Measurements from ENCODE around the gene ATXN7L1.
"Not testable (repeated sequence)": the region's sequence is repeated elsewhere in the genome, so short reads cannot be mapped to it uniquely, and the experiment has no call there.

ATXN7L1 gene

GRCh38 chr7:105617280-105618015 is 259.0 kb downstream of the ATXN7L1 start:
- no peak for DNase-seq (ENCODE audit: low read depth in 2 of 2)

- no peak for DNase-seq (ENCODE audit: low read depth in 2 of 2)
Measured at GRCh38 chr7:105614341-105614840, 262.0 kb downstream of the ATXN7L1 start.

- no peak for DNase-seq (ENCODE audit: low read depth in 2 of 2)
Measured at GRCh38 chr7:105613611-105614330, 262.6 kb downstream of the ATXN7L1 start.

GRCh38 chr7:105612806-105613205 is 263.6 kb downstream of the ATXN7L1 start:
- DNase-seq (ENCODE audit: low read depth in 2 of 2), result no peak

- DNase-seq (ENCODE audit: low read depth in 2 of 2), result no peak
Measured at GRCh38 chr7:105611856-105612775, 264.3 kb downstream of the ATXN7L1 start.

GRCh38 chr7:105610165-105610930 is 266.1 kb downstream of the ATXN7L1 start:
- DNase-seq (ENCODE audit: low read depth in 2 of 2), result no peak

- DNase-seq (ENCODE audit: low read depth in 2 of 2), result no peak
Measured at GRCh38 chr7:105602325-105603305, 273.8 kb downstream of the ATXN7L1 start.

GRCh38 chr7:105600720-105601550 is 275.5 kb downstream of the ATXN7L1 start:
- DNase-seq (ENCODE audit: low read depth in 2 of 2), result no peak

GRCh38 chr7:105599551-105599950 is 276.8 kb downstream of the ATXN7L1 start:
- DNase-seq (ENCODE audit: low read depth in 2 of 2), result no peak

- DNase-seq (ENCODE audit: low read depth in 2 of 2), result not testable (repeated sequence)
Measured at GRCh38 chr7:105599080-105599479, 277.3 kb downstream of the ATXN7L1 start.

- no peak for DNase-seq (ENCODE audit: low read depth in 2 of 2)
Measured at GRCh38 chr7:105596866-105597265, 279.5 kb downstream of the ATXN7L1 start.

GRCh38 chr7:105594034-105594433 is 282.4 kb downstream of the ATXN7L1 start:
- DNase-seq (ENCODE audit: low read depth in 2 of 2), result no peak

GRCh38 chr7:105591522-105591921 is 284.9 kb downstream of the ATXN7L1 start:
- no peak for DNase-seq (ENCODE audit: low read depth in 2 of 2)

- DNase-seq (ENCODE audit: low read depth in 2 of 2), result no peak
Measured at GRCh38 chr7:105590793-105591192, 285.6 kb downstream of the ATXN7L1 start.

GRCh38 chr7:105589356-105590077 is 286.9 kb downstream of the ATXN7L1 start:
- DNase-seq (ENCODE audit: low read depth in 2 of 2), result peak in 1 of 2 donors; percentile 17

- no peak for DNase-seq (ENCODE audit: low read depth in 2 of 2)
Measured at GRCh38 chr7:105587909-105588635, 288.3 kb downstream of the ATXN7L1 start.

- no peak for DNase-seq (ENCODE audit: low read depth in 2 of 2)
Measured at GRCh38 chr7:105585850-105586500, 290.4 kb downstream of the ATXN7L1 start.
